Hepatocyte (in vitro differentiated cells): ENCODE results near the gene DRG2.

ENCODE experiments used
- CTCF ChIP-seq: fragments of 200-600 bp; sonication (generic); IDR thresholded peaks from 2 replicates; pipeline ENCODE4 v1.5.1; 2016; ENCODE audit warnings: antibody characterized with exemption, mild to moderate bottlenecking; ENCODE audit not compliant: poor library complexity
- EZH2 ChIP-seq: fragments of 200-600 bp; sonication (generic); IDR thresholded peaks from 2 replicates; pipeline ENCODE4 v1.6.1; 2016; ENCODE audit warnings: antibody characterized with exemption, mild to moderate bottlenecking, borderline replicate concordance
- EZH2phosphoT487 ChIP-seq: fragments of 200-600 bp; sonication (generic); IDR thresholded peaks from one replicate; pipeline ENCODE4 v1.6.1; 2018; ENCODE audit warnings: antibody characterized with exemption, mild to moderate bottlenecking, low read depth, moderate library complexity; ENCODE audit not compliant: unreplicated experiment, severe bottlenecking

- no peak for TF ChIP-seq CTCF
- TF ChIP-seq EZH2, result no peak
- TF ChIP-seq EZH2phosphoT487, result no peak
Measured at GRCh38 chr17:18156976-18157280, 69.2 kb downstream of the DRG2 start.
